Omental fat pad (tissue), 4 donors: ENCODE measurements around the gene ATP6V0E2. TPM values are rescaled to one million over a fixed set of nuclear protein-coding genes. Genes with fewer than 3 reads are reported as not detected.

Experiments
- ATAC-seq: fragments of 150-250 bp; one replicate; pipeline ENCODE4 v1.9.1; 2016; ENCODE audit warnings: mild to moderate bottlenecking, moderate library complexity; ENCODE audit not compliant: low FRiP score
- DNase-seq: peaks from one replicate; pipeline ENCODE4 v3.0.0-alpha.2; 2019; ENCODE audit warnings: low spot score
- CTCF ChIP-seq, 3 donors: fragments of 450-650 bp; IDR thresholded peaks; one replicate each; pipeline ENCODE4 v1.5.1; 2016 to 2017; ENCODE audit warnings: antibody characterized with exemption in 3 of 3, mild to moderate bottlenecking in 3 of 3, moderate library complexity in 2 of 3
- total RNA-seq, 4 donors: library from RNA; depleted of rRNA; stranded (reverse); fragments of >200 nt; gene quantifications; one replicate each; pipeline ENCODE4 v1.1.0, GENCODE V29; 2016

Gene ATP6V0E2
- total RNA-seq, 4 donors from 2014 or later, result 7.1 to 21.2 (median 11.1) TPM

- DNase-seq, result peak; percentile 12
- no peak for TF ChIP-seq CTCF (IDR thresholded peaks at IDR 0.05)
- no peak for ATAC-seq
Measured at GRCh38 chr7:149877890-149878522, 4.2 kb downstream of the ATP6V0E2 start.

- DNase-seq, result peak; percentile 7
- no peak for TF ChIP-seq CTCF (IDR thresholded peaks at IDR 0.05)
- no peak for ATAC-seq
Measured at GRCh38 chr7:149878523-149878921, 4.8 kb downstream of the ATP6V0E2 start.

- no peak for ATAC-seq
- DNase-seq, result no peak
- no peak for TF ChIP-seq CTCF (IDR thresholded peaks at IDR 0.05)
Measured at GRCh38 chr7:149879271-149879743, 5.5 kb downstream of the ATP6V0E2 start.

- no peak for TF ChIP-seq CTCF (IDR thresholded peaks at IDR 0.05)
- ATAC-seq (no peak), DNase-seq (no peak)
Measured at GRCh38 chr7:149879766-149880637, 6.2 kb downstream of the ATP6V0E2 start.

GRCh38 chr7:149880638-149881311 lies 7.0 kb downstream of the ATP6V0E2 start:
- ATAC-seq (no peak), DNase-seq (peak; percentile 17)
- no peak for TF ChIP-seq CTCF (IDR thresholded peaks at IDR 0.05)

- no peak for TF ChIP-seq CTCF (IDR thresholded peaks at IDR 0.05)
- ATAC-seq (no peak), DNase-seq (peak; percentile 19)
Measured at GRCh38 chr7:149881328-149882247, 7.8 kb downstream of the ATP6V0E2 start.
